GM21367 (cell line): ENCODE data around the gene CDK11A.
"Not testable (repeated sequence)": the region's sequence is repeated elsewhere in the genome, so short reads cannot be mapped to it uniquely, and the experiment has no call there.

Experiments used
- ATAC-seq: cut with Tn5 transposase; IDR thresholded peaks from one replicate; pipeline ENCODE4 v1.9.1; 2021; ENCODE audit not compliant: unreplicated experiment

Gene CDK11A

DNA sequence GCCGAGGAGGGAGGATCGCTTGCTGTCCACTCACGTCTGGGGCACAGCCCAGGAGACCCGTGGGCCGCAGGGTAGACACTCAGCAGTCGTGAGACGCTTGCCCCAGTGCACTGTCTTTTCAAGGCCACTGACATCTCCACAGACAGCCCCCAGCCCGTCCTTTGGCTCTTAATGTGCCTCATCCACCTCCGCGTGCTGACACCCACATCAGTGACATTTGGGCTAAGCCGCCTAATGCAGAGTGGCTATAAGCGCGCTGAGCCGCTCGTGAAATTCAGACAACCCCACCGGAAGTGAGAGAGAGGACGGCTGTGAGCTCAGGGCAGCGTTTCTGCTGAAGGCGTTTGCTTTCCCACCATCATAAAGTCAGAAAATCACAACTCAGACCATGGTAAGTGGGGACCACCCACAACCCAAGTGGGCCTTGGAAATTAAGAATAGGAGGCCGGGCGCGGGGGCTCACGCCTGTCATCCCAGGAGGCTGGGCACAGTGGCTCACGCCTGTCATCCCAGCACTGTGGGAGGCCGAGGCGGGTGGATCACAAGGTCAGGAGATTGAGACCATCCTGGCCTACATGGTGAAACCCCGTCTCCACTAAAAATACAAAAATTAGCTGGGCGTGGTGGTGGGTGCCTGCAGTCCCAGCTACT is 40.0 kb downstream of the CDK11A start:
- ATAC-seq = no peak

DNA sequence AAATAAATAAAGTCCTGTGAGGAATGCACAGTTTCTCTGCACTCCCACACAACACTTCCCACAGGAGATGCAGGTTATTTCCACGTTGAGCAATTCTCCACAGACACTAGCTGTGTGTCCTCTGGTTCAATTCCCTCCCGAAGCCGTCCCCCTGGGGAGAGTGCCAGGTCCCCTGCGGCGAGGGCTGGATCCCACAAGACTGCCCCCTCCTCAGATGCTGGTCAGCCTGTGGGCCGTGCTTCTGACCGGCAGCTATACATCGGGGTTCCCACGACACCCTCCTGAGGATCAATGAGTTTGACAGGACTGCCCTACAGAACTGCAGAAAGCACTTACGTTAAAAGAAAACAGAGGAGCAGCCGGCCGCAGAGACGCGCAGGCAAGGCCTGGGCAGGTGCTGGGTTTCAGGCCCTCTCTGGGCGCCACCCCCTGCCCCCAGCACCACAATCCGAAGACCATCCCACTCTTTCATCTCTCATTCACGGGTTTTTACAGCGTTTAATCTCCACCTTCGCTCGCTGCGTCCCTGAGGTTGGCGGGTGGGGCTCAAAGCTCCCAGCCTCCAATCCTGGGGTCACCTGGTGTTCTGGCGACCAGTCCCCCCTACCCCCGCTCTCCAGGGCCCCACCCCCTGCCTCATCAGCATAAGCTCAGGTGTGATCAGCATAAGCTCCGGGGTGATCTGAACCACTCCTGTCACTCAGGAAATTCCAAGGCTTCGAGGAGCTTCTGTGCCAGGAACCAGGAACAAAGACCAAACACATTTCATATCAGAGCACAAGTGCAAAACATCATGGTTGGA is 40.9 kb downstream of the CDK11A start:
- ATAC-seq = no peak

DNA sequence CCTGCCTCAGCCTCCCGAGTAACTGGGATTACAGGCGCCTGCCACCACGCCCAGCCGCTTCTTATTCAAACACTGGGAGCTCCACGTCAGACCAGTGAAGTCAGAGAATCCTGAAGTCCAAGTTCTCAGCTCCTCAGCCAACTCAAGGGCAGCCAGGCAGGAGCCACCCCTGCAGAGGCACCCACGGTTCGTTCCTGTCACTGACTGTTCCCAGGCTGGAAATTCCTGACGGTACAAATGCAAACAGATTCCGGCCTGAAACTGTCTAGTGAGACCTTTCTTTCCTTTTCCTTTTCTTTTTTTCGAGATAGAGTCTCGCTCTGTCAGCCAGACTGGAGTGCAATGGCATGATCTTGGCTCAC is 43.3 kb downstream of the CDK11A start:
- ATAC-seq = no peak

DNA sequence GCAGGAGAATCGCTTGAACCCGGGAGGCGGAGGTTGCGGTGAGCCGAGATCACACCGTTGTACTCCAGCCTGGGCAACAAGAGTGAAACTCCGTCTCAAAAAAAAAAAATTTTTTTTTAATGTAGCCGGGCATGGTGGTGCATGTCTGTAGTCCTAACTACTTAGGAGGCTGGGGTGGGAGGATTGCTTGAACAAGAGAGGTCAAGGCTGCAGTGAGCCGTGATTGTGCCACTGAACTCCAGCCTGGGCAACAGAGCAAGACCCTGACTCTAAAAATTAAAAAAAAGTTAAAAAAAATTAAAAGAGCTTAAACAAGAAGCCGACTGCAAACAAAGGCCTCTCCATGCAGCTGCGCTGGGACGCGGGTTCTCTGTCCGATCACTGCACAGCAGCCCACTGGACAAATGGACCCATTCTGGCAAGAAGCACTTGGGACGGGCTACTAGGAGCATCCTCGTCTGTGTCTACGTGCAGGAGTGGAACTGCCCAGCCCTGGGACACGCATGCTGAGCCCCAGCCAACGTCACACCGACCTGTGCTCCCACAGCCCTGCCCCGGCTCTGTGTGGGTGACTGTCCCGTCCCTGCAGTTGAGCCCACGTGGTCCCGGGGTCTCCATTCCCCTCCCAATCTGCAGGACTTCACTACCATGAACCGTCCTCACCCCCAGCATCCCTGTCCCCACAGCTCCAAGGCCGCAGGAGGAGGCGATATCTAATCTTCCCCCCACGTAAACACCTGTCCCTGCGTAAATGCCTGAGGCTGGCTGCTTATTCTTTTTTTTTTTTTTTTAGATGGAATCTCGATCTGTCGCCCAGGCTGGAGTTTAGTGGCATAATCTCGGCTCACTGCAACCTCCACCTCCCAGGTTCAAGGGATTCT is 43.9 kb downstream of the CDK11A start:
- ATAC-seq = no peak

DNA sequence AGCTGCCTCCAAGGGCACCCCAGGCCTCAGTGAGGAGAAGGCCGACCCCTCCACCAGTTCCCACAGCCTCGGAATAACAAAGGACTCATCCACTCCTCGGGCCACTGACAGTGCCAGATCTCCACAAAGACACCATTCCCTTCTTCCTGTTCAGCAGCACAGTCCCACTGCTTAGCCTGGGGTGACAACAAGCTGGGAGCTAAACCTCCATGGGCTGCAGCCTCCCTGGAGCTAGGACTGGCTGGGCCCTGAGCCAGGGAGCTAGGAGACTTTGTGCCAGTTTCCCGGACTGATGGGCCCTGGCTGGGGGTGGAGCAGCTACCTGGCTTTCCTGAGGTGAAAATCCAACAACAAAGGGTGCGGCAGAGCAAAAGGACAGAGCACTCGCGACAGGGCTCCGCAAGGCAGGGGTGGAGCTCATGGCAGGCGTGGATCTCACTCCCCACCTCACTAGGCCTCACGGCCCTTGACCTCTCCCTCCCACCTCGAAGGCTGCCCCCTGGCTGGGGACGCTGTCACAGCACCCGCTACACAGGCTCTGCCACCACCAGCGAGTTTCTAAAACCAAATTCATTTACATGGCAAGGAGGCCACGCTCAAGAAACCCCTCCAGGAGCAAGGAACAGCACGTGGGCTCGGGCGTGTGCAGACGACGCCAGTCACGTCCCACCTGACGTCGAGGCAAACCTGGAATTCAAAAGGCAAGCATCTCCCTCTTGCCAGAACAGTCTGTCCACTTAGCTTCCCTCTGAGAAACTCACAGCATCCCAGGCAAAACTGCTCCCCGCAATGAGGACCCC is 45.4 kb downstream of the CDK11A start:
- ATAC-seq = no peak

DNA sequence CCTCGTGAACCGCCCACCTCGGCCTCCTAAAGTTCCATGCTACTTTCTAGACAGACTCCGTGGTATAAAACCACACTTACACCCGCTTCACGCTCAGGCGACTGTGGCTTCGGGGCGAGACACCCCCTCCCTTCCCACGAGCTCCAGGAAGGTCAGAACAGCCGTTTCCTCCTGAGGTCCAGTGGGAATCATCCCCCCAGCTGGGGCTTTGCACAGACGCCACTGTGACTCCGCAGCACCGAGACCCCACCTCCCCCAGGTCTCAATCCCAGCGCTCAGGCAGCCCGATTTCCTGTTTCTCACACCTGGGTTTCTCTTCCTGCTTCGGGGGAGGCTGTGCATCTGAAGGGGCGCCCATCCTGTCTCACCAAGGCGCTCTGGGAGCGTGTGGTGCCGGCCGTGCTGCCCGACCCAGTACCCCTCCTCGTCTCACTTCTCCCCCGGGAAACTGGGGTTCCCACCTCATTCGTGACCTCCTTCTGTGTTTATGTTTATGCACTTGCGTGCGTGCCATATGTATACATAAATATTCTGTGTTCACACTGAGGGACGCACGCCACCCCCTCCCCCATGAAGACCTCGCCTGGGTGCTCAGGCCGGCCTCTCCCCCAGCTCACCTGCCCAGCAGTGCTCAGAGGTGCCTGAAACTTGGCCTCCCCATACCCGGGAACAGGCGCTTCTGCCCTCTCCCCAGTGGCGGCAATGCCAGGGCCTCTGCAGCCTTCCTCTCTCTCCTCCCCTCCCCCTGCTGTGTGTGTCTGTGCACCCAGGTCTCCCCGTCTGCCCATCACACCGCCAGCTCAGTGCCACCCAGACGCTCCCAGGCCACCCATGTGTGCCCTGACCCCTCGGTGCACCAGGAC is 46.2 kb downstream of the CDK11A start:
- peak; percentile 61 for ATAC-seq

DNA sequence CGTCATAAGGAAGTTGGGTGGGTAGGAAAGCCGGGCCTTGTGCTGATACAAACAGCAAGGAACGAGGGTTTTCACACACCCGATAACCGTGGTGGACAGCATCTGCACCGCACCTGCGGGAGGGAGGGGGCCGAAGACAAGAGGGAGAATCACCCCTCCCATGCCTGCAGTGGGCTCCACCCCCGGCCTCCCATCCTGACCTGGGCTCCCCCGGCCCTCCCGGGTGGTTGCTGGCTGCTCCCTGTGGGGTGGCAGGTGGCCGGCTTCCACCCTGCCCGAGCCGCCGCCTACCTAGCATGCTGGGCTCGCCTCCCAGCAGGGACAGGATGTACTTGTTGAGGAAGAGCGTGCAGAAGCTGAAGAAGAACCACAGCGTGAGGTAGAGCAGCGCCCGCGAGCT is 48.1 kb downstream of the CDK11A start:
- ATAC-seq = not testable (repeated sequence)

DNA sequence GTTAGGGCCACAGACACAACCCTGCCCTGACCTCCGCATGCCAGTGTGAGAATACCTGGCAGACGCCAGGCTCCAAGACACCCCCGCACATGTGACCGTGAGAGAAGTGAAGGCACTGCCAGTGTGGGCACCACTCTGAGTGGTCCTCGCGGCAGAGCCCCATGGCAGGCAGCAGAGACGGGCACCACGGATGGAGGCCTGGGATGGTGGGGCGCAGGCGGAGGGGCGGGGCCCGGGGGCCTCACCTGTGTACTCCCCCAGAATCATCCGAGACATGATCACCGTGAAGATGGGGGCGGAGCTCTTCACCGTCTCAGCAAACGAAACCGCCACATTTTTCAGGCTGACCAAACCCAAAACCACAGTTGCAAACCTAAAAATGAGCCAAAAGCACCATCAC is 48.9 kb downstream of the CDK11A start:
- ATAC-seq = not testable (repeated sequence)

DNA sequence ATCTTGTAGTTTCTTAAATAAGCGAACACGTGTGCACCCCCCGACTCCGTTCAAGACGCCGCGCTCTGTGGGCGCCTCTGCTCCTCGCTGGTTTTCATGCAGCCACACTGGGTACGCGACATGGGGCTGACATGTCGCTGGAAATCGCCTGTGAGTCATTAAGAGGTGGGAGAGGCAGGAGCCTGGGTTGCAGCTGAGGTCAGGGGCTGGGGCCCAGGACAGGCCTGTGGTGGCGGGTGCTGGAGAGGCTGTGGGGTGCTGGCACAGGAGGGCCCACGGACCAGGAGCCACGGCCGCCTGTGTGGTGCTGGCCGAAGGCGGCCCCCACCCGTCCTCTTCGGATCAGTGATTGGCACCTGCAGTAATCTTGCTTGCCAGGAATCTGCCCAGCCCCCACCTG is 49.4 kb downstream of the CDK11A start:
- ATAC-seq = not testable (repeated sequence)

DNA sequence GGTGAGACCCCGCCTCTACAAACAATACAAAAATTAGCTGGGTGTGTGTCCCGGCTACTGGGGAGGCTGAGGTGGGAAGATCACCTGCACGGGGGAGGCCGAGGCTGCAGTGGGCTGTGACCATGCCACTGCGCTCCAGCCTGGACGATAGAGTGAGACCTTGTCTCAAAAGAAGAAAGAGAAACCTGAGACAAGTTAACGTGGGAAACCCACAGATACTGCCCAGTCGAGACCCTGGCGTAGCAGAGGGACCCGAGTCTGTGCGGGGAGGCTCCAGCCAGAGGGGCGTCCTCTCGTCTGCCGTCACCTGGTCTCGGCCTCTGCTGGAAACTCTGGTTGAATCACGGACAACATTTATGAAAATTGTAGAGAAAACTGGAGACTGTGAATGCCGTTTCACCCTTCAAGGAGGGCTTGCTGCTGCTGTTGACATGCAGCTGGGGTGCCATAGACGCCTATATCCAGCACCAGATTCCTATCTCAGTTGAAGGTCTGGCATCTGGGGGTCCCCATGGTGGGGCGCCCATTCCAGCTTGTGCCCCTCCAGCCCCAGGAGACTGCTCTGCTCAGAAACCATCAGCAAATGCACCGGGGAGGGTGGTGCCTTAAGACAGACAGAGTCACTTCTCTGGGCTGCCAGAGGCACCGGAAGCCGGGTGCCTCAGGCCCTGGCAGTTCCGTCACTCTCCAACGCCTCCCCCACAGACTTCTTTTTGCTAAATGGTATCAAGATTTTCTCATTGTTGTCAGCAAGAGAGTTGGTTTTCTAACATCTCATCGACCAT is 51.8 kb downstream of the CDK11A start:
- no peak for ATAC-seq

DNA sequence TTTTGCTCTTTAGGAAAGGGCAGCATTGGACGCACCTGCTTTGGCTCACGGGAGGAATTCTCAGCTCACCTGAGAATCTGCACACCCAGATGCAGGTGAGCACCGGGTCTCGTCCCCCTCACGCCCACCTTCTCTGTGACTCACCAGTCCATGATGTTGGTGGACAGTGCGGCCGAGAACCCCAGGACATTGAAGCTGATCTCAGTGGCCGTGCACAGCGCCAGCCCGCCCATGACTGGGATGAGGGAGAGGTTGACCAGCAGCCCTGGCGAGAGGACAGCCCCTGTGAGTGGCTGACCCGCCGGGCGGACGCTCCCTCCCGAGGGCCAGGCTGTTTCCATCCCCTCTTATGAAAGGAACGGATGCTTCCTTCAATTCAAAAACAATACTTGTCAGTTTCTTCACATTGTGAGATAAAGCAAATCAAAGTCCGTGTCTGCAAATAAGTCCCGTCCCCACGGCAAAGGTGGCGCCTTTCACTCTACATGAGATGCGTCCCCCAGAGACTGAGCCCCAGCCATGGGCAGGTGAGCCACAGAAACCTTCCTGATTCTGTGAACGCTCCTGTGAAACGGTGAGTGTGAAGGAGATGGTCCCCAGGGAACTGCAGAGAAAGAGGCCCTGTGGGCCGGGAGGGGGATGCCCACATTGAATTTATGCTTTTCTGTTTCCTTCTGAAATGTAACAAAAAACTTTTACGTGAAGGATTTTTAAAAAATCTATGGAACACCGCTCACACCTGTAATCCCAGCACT is 52.6 kb downstream of the CDK11A start:
- no peak for ATAC-seq

DNA sequence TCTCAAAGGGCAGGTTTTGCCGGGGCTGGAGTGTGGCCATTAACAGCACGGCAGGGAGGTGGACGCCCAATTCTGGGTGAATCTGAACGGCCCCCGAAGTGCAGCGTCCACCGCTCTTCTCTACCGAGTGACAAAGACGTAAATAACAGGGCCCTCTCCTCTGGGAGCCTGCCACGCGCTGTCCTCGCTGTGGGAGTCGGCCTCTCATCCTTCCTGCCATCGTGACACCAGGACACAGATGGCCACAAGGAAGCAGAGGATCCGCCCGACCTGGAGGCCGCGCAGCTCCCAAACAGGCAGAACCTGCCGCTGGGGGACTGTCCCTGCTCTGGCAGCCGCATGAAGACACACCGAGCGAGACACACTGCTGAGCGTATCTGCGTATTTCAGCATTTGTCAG is 53.3 kb downstream of the CDK11A start:
- no peak for ATAC-seq

DNA sequence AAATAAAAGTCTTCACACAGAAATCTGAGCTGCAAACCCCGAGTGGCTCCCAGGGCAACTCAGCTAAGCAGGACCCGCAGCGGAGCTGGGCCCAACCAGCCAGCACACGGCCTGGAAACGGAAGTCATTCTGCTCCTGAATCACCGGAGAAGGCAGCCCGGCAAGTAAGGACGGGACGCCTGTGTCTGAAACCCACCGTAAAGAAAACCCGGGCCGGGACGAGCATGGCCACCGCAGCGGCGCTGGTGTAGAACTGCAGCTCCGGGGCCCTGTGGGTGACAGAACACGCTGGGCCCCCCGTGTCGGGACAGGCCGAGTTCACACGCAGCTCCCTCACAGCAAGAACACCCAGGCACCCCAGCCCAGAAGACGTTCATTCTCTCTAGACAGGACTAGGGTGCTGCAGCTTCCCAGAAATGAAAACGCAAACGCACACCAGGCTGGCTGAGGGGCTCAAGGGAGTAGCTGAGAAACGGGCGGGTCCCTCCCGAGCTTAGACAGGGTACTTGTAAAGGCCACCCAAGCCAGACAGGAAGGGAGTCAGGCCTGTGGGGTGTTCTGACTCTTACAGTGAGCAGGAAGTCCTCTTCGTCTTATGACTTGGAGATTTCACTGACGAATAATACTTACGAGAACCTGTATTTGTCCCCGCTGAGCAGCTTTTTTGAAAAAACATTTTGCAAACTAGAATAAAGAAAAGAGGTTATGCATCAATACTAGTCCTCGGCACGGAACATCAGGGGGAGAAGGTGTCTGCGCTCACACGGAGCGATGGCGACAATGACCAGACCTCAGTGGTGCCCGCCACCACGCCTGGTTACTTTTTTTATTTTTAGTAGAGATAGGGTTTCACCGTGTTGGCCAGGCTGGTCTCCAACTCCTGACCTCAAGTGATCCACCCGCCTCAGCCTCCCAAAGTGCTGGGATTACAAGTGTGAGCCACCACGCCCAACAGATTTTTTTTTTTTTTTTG is 54.4 kb downstream of the CDK11A start:
- no peak for ATAC-seq

DNA sequence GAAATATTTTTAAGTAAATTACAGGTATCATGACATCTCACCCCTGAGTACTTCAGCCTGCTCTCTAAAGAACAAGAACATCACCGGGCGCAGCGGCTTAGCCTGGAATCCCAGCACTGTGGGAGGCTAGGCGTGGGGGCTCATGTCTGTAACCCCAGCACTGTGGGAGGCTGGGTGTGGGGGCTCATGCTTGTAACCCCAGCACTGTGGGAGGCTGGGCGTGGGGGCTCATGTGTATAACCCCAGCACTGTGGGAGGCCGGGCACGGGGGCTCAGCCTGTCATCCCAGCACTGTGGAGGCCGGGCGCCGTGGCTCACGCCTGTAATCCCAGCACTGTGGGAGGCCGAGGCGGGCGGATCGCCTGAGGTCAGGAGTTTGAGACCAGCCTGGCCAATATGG is 57.6 kb downstream of the CDK11A start:
- no peak for ATAC-seq

DNA sequence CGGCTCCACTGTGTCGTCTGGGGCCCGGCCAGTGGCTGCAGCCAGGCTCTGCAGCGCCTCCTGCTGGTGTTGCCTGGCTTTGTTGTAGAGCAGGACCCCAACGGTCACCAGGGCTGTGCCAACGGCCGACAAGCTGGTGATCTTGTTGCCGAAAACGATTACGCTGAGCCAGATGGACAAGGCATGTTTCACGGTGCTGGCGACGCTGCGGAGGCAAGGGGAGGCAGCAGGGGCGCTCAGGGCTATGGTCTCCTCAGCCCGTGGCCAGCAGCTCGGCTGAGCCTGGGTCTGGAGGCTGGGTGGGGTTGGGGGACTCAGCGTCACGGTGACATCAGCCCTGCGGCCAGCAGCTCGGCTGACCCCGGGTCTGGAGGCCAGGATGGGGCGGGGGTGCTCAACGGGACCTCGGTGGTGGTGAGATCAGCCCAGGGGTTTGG is 58.3 kb downstream of the CDK11A start:
- ATAC-seq = no peak

DNA sequence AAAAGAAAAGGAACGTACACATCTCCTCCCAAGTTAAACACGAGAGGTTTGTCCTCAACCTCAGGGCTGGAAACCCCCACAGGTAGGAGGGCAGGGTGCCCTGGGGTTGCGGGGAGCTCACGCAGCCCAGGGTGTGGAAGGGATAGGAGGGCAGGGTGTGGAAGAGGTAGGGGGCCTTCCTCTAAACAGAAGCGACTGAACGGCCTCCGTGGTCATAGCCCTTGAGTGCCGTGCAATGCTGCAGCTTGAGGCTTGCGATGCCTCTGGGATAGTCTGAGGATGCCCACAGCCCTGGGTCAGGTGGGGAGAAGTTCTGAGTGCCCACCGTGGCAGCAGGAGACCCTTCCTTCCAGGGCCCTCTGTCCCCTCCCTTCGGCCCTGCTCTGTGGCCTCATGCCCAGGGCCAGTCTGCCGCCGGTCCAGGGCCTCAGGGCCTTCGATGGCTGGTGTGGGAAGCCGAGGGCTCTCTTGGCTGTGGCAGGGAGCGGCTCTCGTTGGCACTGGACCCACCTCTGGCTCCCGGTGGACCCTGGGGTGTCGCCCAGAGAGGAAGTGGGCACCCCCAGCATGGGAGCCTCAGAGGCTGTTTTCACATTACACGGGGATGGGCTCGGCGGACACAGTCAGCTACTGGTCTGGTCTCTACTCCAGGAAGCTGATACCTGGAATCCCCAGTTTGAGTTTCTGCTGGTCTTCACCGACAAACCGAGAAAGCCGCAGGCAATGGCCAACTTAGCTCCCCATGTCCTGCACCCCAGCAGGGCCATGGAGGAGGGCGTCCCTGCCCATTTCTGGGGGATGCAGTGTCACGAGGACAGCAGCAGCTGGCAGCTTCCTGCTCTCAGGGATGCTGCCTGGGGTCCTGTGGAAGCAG is 59.0 kb downstream of the CDK11A start:
- ATAC-seq = no peak
